H1 (cell line): ENCODE measurements around the gene PITPNM1. TPM values are rescaled to one million over a fixed set of nuclear protein-coding genes. Genes with fewer than 3 reads are reported as not detected.

Source experiments
- CTCF ChIA-PET: fragments of 300-600 bp; sonication (Branson Sonifier 250); formaldehyde crosslinking; loops from one replicate; lab custom pipeline; 2021; ENCODE audit not compliant: partially characterized antibody; lab: Charles Lee
- POLR2A ChIA-PET: fragments of 300-600 bp; sonication (Branson Sonifier 250); formaldehyde crosslinking; loops from one replicate; lab custom pipeline; 2021; ENCODE audit warnings: inconsistent platforms; ENCODE audit not compliant: partially characterized antibody; lab: Charles Lee
- DNase-seq, 2 experiments: peaks; one replicate each; pipeline versions ENCODE4 v3.0.0 to v3.0.0-alpha.2; 2010 to 2022; ENCODE audit warnings: low spot score in 2 of 2, low read depth in 1 of 2, mixed read lengths in 1 of 2
- FAIRE-seq: peaks from 2 replicates; lab custom pipeline; 2011; peaks lifted over from hg19 to GRCh38; lab: Jason Lieb, UNC
- H2AFZ ChIP-seq: 2 replicates; pipeline ENCODE4 v1.8.1; 2012; ENCODE audit warnings: low read length, inconsistent platforms
- H2AK5ac ChIP-seq: 2 replicates; pipeline ENCODE4 v1.6.1; 2013; ENCODE audit warnings: low read depth, low read length
- H2BK120ac ChIP-seq: replicated peaks from 2 replicates; pipeline ENCODE3; 2013; ENCODE audit warnings: low read depth, low read length, inconsistent platforms
- H2BK12ac ChIP-seq: 2 replicates; pipeline ENCODE4 v1.6.1; 2013; ENCODE audit warnings: low read depth, low read length
- H2BK15ac ChIP-seq: 2 replicates; pipeline ENCODE4 v1.6.1; 2013; ENCODE audit warnings: low read length
- H2BK20ac ChIP-seq: 2 replicates; pipeline ENCODE4 v1.6.1; 2013; ENCODE audit warnings: low read length
- H2BK5ac ChIP-seq: 2 replicates; pipeline ENCODE4 v1.6.1; 2013; ENCODE audit warnings: low read depth, low read length
- H3K14ac ChIP-seq: 2 replicates; pipeline ENCODE4 v1.6.1; 2013; ENCODE audit warnings: inconsistent platforms; ENCODE audit not compliant: insufficient read length
- H3K18ac ChIP-seq: 2 replicates; pipeline ENCODE4 v1.6.1; 2013; ENCODE audit warnings: low read length; ENCODE audit errors: extremely low read depth
- H3K23ac ChIP-seq: 2 replicates; pipeline ENCODE4 v1.6.1; 2013; ENCODE audit warnings: inconsistent platforms; ENCODE audit not compliant: insufficient read length
- H3K23me2 ChIP-seq: 2 replicates; pipeline ENCODE4 v1.6.1; 2013; ENCODE audit warnings: low read depth, low read length
- H3K27ac ChIP-seq: 2 replicates; pipeline ENCODE4 v1.6.1; 2011; ENCODE audit warnings: low read depth, low read length, inconsistent platforms
- H3K27me3 ChIP-seq, 4 experiments: replicated peaks in 1 of 4; 1 replicate in 1 of 4; 2 replicates in 3 of 4; pipeline versions ENCODE4 v1.6.1 to v1.8.1; 2011 to 2013; ENCODE audit warnings: low read length in 3 of 4, mild to moderate bottlenecking in 3 of 4, inconsistent platforms in 2 of 4, mixed read lengths in 2 of 4, moderate library complexity in 1 of 4; ENCODE audit not compliant: control insufficient read depth in 3 of 4, insufficient read depth in 3 of 4; ENCODE audit errors: extremely low read depth in 1 of 4
- H3K36me3 ChIP-seq, 4 experiments: 2 replicates each; pipeline versions ENCODE4 v1.6.1 to v1.8.1; 2011 to 2013; ENCODE audit warnings: mild to moderate bottlenecking in 4 of 4, low read length in 3 of 4, moderate library complexity in 2 of 4, control low read depth in 1 of 4, inconsistent platforms in 1 of 4; ENCODE audit not compliant: insufficient read depth in 4 of 4, control insufficient read depth in 2 of 4
- H3K4ac ChIP-seq: replicated peaks from 2 replicates; pipeline ENCODE3; 2013; ENCODE audit warnings: low read length, low read depth, mixed read lengths, inconsistent platforms; ENCODE audit not compliant: insufficient read length
- H3K4me1 ChIP-seq, 4 experiments: replicated peaks in 1 of 4; 1 replicate in 1 of 4; 2 replicates in 3 of 4; pipeline versions ENCODE4 v1.6.1 to v1.8.1; 2011 to 2013; ENCODE audit warnings: low read length in 3 of 4, inconsistent platforms in 2 of 4, mixed read lengths in 1 of 4; ENCODE audit not compliant: insufficient read depth in 4 of 4, control insufficient read depth in 3 of 4
- H3K4me2 ChIP-seq, 2 experiments: 2 replicates each; pipeline versions ENCODE4 v1.6.1 to v1.8.1; 2011 to 2013; ENCODE audit warnings: low read depth in 2 of 2, low read length in 2 of 2, control low read depth in 1 of 2, inconsistent platforms in 1 of 2, mild to moderate bottlenecking in 1 of 2; ENCODE audit not compliant: insufficient read depth in 1 of 2
- H3K4me3 ChIP-seq, 4 experiments: fragments of 200-600, 300-600 bp in 1 of 4; sonication (generic), shearing (Covaris generic), sonication (Bioruptor Twin) in 1 of 4; 2 replicates each; pipeline versions ENCODE4 v1.5.1 to v1.8.1; 2011 to 2016; ENCODE audit warnings: low read length in 4 of 4, low read depth in 3 of 4, control low read depth in 2 of 4, inconsistent platforms in 2 of 4, mild to moderate bottlenecking in 2 of 4, mixed read lengths in 1 of 4, moderate library complexity in 1 of 4; ENCODE audit not compliant: insufficient read depth in 2 of 4; ENCODE audit errors: extremely low read depth in 1 of 4
- H3K56ac ChIP-seq: replicated peaks from 2 replicates; pipeline ENCODE3; 2013; ENCODE audit warnings: low read depth, mild to moderate bottlenecking, mixed read lengths, low read length, inconsistent platforms; ENCODE audit not compliant: insufficient read length
- H3K79me1 ChIP-seq: 2 replicates; pipeline ENCODE4 v1.6.1; 2013; ENCODE audit warnings: low read depth, low read length, control low read depth
- H3K79me2 ChIP-seq, 2 experiments: 2 replicates each; pipeline versions ENCODE4 v1.6.1 to v1.8.1; 2012 to 2013; ENCODE audit warnings: low read length in 2 of 2, mild to moderate bottlenecking in 2 of 2, inconsistent platforms in 1 of 2; ENCODE audit not compliant: insufficient read depth in 2 of 2, control insufficient read depth in 1 of 2
- H3K9ac ChIP-seq, 4 experiments: replicated peaks in 1 of 4; 1 replicate in 1 of 4; 2 replicates in 3 of 4; pipeline versions ENCODE4 v1.6.1 to v1.8.1; 2011 to 2013; ENCODE audit warnings: low read depth in 3 of 4, low read length in 3 of 4, control low read depth in 2 of 4, mild to moderate bottlenecking in 2 of 4, moderate library complexity in 2 of 4, inconsistent platforms in 1 of 4; ENCODE audit errors: extremely low read depth in 1 of 4
- H3K9me3 ChIP-seq, 2 experiments: 2 replicates each; pipeline versions ENCODE4 v1.6.1 to v1.8.1; 2012 to 2013; ENCODE audit warnings: mild to moderate bottlenecking in 2 of 2, moderate library complexity in 2 of 2, control low read depth in 1 of 2, inconsistent platforms in 1 of 2, low read depth in 1 of 2, low read length in 1 of 2, mixed read lengths in 1 of 2; ENCODE audit not compliant: insufficient read depth in 2 of 2
- H4K20me1 ChIP-seq, 2 experiments: replicated peaks in 1 of 2; 2 replicates each; pipeline versions ENCODE3 to v1.8.1; 2011 to 2013; ENCODE audit warnings: inconsistent platforms in 2 of 2, low read length in 2 of 2, mild to moderate bottlenecking in 1 of 2; ENCODE audit not compliant: insufficient read depth in 2 of 2, control insufficient read depth in 1 of 2
- H4K5ac ChIP-seq: 2 replicates; pipeline ENCODE4 v1.6.1; 2013; ENCODE audit warnings: low read length, low read depth, mixed read lengths, inconsistent platforms; ENCODE audit not compliant: insufficient read length
- H4K8ac ChIP-seq: 2 replicates; pipeline ENCODE4 v1.8.0; 2013; ENCODE audit warnings: mild to moderate bottlenecking, moderate library complexity, low read length, inconsistent platforms; ENCODE audit not compliant: insufficient read depth; ENCODE audit errors: extremely low read depth
- H4K91ac ChIP-seq: replicated peaks from 2 replicates; pipeline ENCODE3; 2013; ENCODE audit warnings: low read length, mixed read lengths, inconsistent platforms; ENCODE audit not compliant: insufficient read length
- BACH1 ChIP-seq: IDR thresholded peaks from 2 replicates; pipeline ENCODE4 v1.6.1; 2012; ENCODE audit warnings: low read length, improper control_type of control experiment
- BRCA1 ChIP-seq: IDR thresholded peaks from 2 replicates; pipeline ENCODE4 v1.6.1; 2012; ENCODE audit warnings: low read depth, low read length, improper control_type of control experiment
- CEBPB ChIP-seq: IDR thresholded peaks from 2 replicates; pipeline ENCODE4 v1.6.1; 2012; ENCODE audit warnings: low read depth, low read length
- EZH2 ChIP-seq: fragments of 200-600 bp; sonication (generic); IDR thresholded peaks from 2 replicates; pipeline ENCODE4 v1.7.1; 2012; ENCODE audit warnings: low read depth, mild to moderate bottlenecking, moderate library complexity, low read length, inconsistent platforms; ENCODE audit not compliant: severe bottlenecking
- MAFK ChIP-seq: IDR thresholded peaks from 2 replicates; pipeline ENCODE4 v1.6.1; 2012; ENCODE audit warnings: low read depth, mild to moderate bottlenecking, improper control_type of control experiment, low read length
- MAX ChIP-seq: IDR thresholded peaks from 2 replicates; pipeline ENCODE4 v1.6.1; 2012; ENCODE audit warnings: inconsistent platforms
- NANOG ChIP-seq: IDR thresholded peaks from 2 replicates; pipeline ENCODE4 v1.6.1; 2011; ENCODE audit warnings: low read length, low read depth, mild to moderate bottlenecking, inconsistent platforms; ENCODE audit not compliant: insufficient read depth, poor library complexity, severe bottlenecking
- SP4 ChIP-seq: IDR thresholded peaks from 2 replicates; pipeline ENCODE4 v1.6.1; 2012; ENCODE audit warnings: low read length, inconsistent platforms
- TAF7 ChIP-seq: optimal IDR thresholded peaks from 2 replicates; pipeline ENCODE3; 2011; ENCODE audit warnings: low read depth, mild to moderate bottlenecking, inconsistent platforms, low read length, moderate library complexity, borderline replicate concordance
- WGBS, 2 experiments: shearing (Covaris generic) in 1 of 2; methylation state at CpG; one replicate each; pipeline versions ENCODE4 v1.1.6 to v1.1.7; 2013 to 2015; ENCODE audit warnings: low lambda C conversion rate in 2 of 2, mixed read lengths in 2 of 2, inconsistent platforms in 1 of 2, low coverage in 1 of 2, missing lambda C conversion rate in 1 of 2; ENCODE audit not compliant: insufficient replicate concordance in 2 of 2, insufficient coverage in 1 of 2, insufficient read length in 1 of 2; ENCODE audit errors: extremely low coverage in 1 of 2, missing lambda C conversion rate in 1 of 2; 5-methylcytosine and 5-hydroxymethylcytosine counted together
- polyA plus RNA-seq, 7 experiments: library from polyadenylated mRNA; depleted of rRNA in 3 of 7; stranded (reverse) in 5 of 7; unstranded in 2 of 7; fragments of >200 nt in 5 of 7; fragments of 200-250 nt in 2 of 7; gene quantifications; 1 replicate in 5 of 7; 2 replicates in 1 of 7; 4 replicates in 1 of 7; pipeline versions ENCODE4 v1.2.1 to v1.2.3, GENCODE V29; 2011 to 2013; ENCODE audit warnings: missing spikeins in 2 of 7, mixed read lengths in 2 of 7
- total RNA-seq: library from RNA; stranded (reverse); fragmentation: NEBNext Ultra II Directional; extraction: Animal tissue kit (Norgen Biotek cat#: 25700); gene quantifications from 2 replicates; pipeline ENCODE4 v1.2.1, GENCODE V29; 2021

The PITPNM1 gene
- total and polyA plus RNA-seq, 2 of the 8 experiments (the other 6 are each of a cell fraction or from before 2014, with no cell fraction given): 27.2 to 52.7 TPM

GRCh38 chr11:67494371-67495233 is 10.6 kb downstream of the PITPNM1 start:
- Histone ChIP-seq H3K4me3 (no peak overlapping the region), H3K23me2 (peaks cover 2% of the 10 kb centered on the region; the same call in 1 of the 2 replicates), H3K14ac (no peak overlapping the region), H3K56ac (no peak overlapping the region), H3K4ac (no peak overlapping the region), H3K4me2 (no peak overlapping the region), H3K79me1 (no peaks in the 10 kb centered on the region), H3K9ac (no peak overlapping the region), H2BK12ac (no peak overlapping the region), H3K4me1 (peaks cover 0 to 10% (median 0%) of the 10 kb centered on the region in 4 experiments; a peak in 2 of 7 replicates), H4K20me1 (peaks cover 0 to 14% of the 10 kb centered on the region in 2 experiments), H3K9me3 (no peaks in the 10 kb centered on the region), H2BK120ac (no peak overlapping the region), H2AK5ac (no peak overlapping the region), H2BK5ac (no peak overlapping the region), H3K36me3 (peaks cover 2 to 25% (median 13%) of the 10 kb centered on the region in 4 experiments; a peak in 6 of 8 replicates), H3K18ac (no peak overlapping the region), H4K91ac (no peak overlapping the region), H4K5ac (no peak overlapping the region), H3K27ac (no peak overlapping the region), H4K8ac (no peak overlapping the region), H2BK20ac (no peak overlapping the region), H3K27me3 (no peaks in the 10 kb centered on the region; a peak in 1 of 7 replicates), H3K79me2 (no peaks in the 10 kb centered on the region), H2BK15ac (no peak overlapping the region), H2AFZ (no peak overlapping the region), H3K23ac (no peak overlapping the region)
- TF ChIP-seq BACH1 (no peak), MAX (no peak), TAF7 (no peak), EZH2 (no peak), SP4 (no peak), MAFK (no peak), BRCA1 (no peak), NANOG (no peak), CEBPB (no peak)
- CTCF ChIA-PET: interaction anchor here (0.9 kb wide), 1 partner anchor 10 kb away, joined by 3 read pairs; no protein-coding TSS in a partner anchor
- POLR2A ChIA-PET: interaction anchor here (1.1 to 1.9 kb wide), 3 partner anchors 12 to 36 kb away, joined by 3 to 5 read pairs (median 4); partner anchors contain the start of genes AIP and TMEM134
- WGBS, 2 experiments: 96% methylated on average over 23 of the region's 59 CpGs; no CpG with 5 or more reads in 1 of the 2 experiments
- no peak for DNase-seq
- no peak for FAIRE-seq
